HG02642 (cell line): Measurements from ENCODE around the gene TLCD1.

Experiments used
- ATAC-seq: cut with Tn5 transposase; IDR thresholded peaks from one replicate; pipeline ENCODE4 v1.9.1; 2021; ENCODE audit warnings: mild to moderate bottlenecking; ENCODE audit not compliant: unreplicated experiment, poor library complexity

The TLCD1 gene

GRCh38 chr17:28693869-28694268 lies 32.2 kb downstream of the TLCD1 start:
- no peak for ATAC-seq

DNA sequence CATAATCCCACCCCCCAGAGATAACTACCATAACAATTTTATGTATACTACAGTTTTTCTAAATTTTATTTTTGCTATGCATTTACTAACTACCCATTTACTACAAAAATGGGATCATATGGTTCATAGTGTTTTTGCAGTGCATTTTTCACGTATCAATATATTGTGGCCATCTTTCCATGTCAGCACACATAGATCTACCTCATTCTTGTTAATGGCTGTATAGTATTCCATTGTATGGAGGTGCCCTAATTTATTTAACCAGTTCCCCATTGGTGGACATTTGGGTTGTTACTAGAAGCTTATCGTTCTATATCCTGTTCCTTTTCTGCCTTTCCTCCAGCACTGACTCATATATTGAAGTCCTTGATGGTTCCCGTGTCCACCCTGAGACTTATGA lies 37.0 kb downstream of the TLCD1 start:
- ATAC-seq = no peak

GRCh38 chr17:28688481-28688880 lies 37.6 kb downstream of the TLCD1 start:
- no peak for ATAC-seq

DNA sequence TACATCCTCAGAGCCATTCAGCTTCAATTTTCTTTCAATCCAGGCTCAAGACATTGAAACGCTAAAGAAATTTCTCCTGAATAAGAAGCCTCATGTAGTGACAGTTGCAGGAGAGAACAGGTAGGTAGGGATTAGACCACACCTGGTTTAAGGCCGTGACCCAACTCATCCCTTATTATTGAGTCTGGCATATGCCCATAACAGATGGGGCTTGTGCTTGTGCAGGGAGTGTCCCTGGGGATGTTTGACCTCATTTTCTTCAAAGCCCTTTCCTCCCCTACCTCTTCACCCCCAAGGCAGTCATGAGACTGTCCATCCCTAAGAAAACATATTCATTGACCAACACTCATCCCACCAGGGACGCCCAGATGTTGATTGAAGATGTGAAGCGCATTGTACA lies 39.7 kb downstream of the TLCD1 start:
- no peak for ATAC-seq

- no peak for ATAC-seq
Observed at GRCh38 chr17:28685366-28685765, 40.7 kb downstream of the TLCD1 start.

- no peak for ATAC-seq
Observed at GRCh38 chr17:28684963-28685362, 41.1 kb downstream of the TLCD1 start.

- ATAC-seq = no peak
Observed at GRCh38 chr17:28682655-28683054, 43.4 kb downstream of the TLCD1 start.

GRCh38 chr17:28675980-28676379 lies 50.1 kb downstream of the TLCD1 start:
- ATAC-seq = no peak

DNA sequence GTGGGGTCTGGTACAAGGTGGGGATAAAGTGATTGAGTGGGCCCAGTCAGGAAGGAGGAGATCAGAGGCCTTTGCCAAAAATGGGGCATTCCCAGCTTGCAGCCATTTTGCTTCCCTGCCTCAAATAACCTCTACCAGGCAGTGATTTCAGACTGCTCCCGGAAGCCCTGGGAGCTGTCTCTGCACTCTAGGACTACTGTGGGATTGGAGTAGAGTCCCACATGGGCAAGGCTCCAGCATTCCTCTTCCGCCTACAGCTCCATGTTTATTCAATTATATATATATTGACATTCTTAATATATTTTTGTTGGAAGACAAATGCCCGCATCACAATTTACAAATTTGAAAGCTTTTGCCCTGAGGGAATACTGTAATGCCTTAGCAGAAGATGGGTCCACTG lies 50.5 kb downstream of the TLCD1 start:
- no peak for ATAC-seq
